Measurements from ENCODE around the gene NDUFB4.
"Not testable (repeated sequence)": the region's sequence is repeated elsewhere in the genome, so short reads cannot be mapped to it uniquely, and the experiment has no call there.

- TF ChIP-seq POLR2A, POLR2AphosphoS5 (IDR thresholded peaks at IDR 0.05; ENCODE audit: low read depth, low read length): not testable (repeated sequence)
These were observed 42.7 kb downstream of the NDUFB4 start for GRCh38 chr3:120638820-120639219.

Data from GM12892 (cell line).